Measurements from ENCODE around the gene UGT1A9. TPM values are rescaled to one million over a fixed set of nuclear protein-coding genes. Genes with fewer than 3 reads are reported as not detected.

Gene UGT1A9
- total and polyA plus RNA-seq, 4 donors, result 0.16 TPM; not detected in 3

- Histone ChIP-seq H3K27ac (ENCODE audit: low read depth, low read length) (no peak overlapping the region), H3K4me3 (ENCODE audit: low read depth, low read length) (no peak overlapping the region), H3K27me3 (ENCODE audit: control insufficient read depth, insufficient read depth, low read length) (no peaks in the 10 kb centered on the region), H3K36me3 (ENCODE audit: control insufficient read depth, insufficient read depth, low read length) (no peaks in the 10 kb centered on the region), H3K4me1 (ENCODE audit: control insufficient read depth, insufficient read depth, low read length) (peaks cover 5% of the 10 kb centered on the region), H3K9me3 (ENCODE audit: control insufficient read depth, insufficient read depth, low read length) (no peaks in the 10 kb centered on the region)
- 87% methylated on average over 3 of the region's 3 CpGs for WGBS (ENCODE audit: insufficient coverage)
- no peak for DNase-seq (ENCODE audit: low read depth in 4 of 6, low spot score in 6 of 6)
Observed at GRCh38 chr2:233817361-233817911, 145.7 kb downstream of the UGT1A9 start.

- 94% methylated on average over 11 of the region's 11 CpGs for WGBS (ENCODE audit: insufficient coverage)
Observed at GRCh38 chr2:233817995-233818638, 146.4 kb downstream of the UGT1A9 start.

GRCh38 chr2:233818639-233819621 lies 147.2 kb downstream of the UGT1A9 start:
- Histone ChIP-seq H3K36me3 (ENCODE audit: control insufficient read depth, insufficient read depth, low read length) (no peaks in the 10 kb centered on the region), H3K27me3 (ENCODE audit: control insufficient read depth, insufficient read depth, low read length) (no peaks in the 10 kb centered on the region), H3K4me3 (ENCODE audit: low read depth, low read length) (no peak overlapping the region), H3K9me3 (ENCODE audit: control insufficient read depth, insufficient read depth, low read length) (no peaks in the 10 kb centered on the region), H3K4me1 (ENCODE audit: control insufficient read depth, insufficient read depth, low read length) (peaks cover 5% of the 10 kb centered on the region), H3K27ac (ENCODE audit: low read depth, low read length) (no peak overlapping the region)
- WGBS (ENCODE audit: insufficient coverage), result 81% methylated on average over 12 of the region's 17 CpGs
- no peak for DNase-seq (ENCODE audit: low read depth in 4 of 6, low spot score in 6 of 6)

More at GRCh38 chr2:233817995-233818638, 146.4 kb downstream of the UGT1A9 start:
- no peaks in the 10 kb centered on the region for H3K36me3 ChIP-seq (ENCODE audit: control insufficient read depth, insufficient read depth, low read length)
- H3K27me3 ChIP-seq (ENCODE audit: control insufficient read depth, insufficient read depth, low read length), result no peaks in the 10 kb centered on the region
- no peak overlapping the region for H3K27ac ChIP-seq (ENCODE audit: low read depth, low read length)
- no peaks in the 10 kb centered on the region for H3K9me3 ChIP-seq (ENCODE audit: control insufficient read depth, insufficient read depth, low read length)
- no peak for DNase-seq (ENCODE audit: low read depth in 4 of 6, low spot score in 6 of 6)
- H3K4me3 ChIP-seq (ENCODE audit: low read depth, low read length), result no peak overlapping the region
- peaks cover 5% of the 10 kb centered on the region for H3K4me1 ChIP-seq (ENCODE audit: control insufficient read depth, insufficient read depth, low read length)

DNA sequence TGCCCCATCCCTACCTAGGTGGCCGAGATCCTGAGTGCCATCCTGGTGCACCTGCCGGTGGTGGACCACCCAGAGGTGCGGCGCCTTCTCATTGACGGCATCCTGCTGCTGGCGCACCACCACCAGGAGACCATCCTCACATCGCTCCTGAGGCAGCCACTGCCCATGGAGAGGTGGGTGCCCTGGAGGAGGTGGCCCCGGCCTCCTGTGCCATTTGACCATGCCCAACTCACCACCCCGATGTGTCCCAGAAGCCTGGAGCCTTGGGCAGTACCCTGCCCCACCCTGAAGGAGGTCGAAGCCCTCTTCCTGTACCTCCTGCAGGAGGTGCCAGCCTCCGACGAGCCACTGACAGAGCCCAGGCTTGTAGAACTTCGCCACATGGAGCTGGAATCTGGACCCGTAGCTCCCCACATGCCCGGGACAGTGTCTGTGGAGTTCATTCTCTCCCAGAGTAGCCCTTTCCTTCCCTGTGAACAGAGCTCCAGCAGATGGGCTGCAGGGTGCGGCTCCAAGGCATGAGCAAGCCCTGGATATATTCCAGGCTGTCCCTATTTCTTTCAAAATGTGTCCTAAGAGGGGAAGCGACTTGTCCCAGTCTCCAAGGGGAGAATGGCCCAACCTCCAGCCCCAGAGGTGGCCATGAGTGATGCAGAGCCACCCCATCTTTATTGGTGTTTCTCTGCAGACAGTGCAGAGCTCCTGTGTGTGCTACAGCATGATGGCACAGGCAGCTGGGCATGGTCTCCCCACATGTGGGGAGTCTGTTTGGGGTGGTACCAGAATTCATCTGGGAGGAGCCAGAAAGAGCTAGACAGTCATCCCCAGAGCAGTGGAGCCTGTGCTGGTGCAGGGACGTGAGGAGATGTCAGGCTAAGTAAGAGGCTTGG lies 148.4 kb downstream of the UGT1A9 start:
- no peak overlapping the region for H3K27ac ChIP-seq (ENCODE audit: low read depth, low read length)
- peaks cover 5% of the 10 kb centered on the region for H3K4me1 ChIP-seq (ENCODE audit: control insufficient read depth, insufficient read depth, low read length)
- no peak overlapping the region for H3K4me3 ChIP-seq (ENCODE audit: low read depth, low read length)
- H3K27me3 ChIP-seq (ENCODE audit: control insufficient read depth, insufficient read depth, low read length), result no peaks in the 10 kb centered on the region
- no peaks in the 10 kb centered on the region for H3K36me3 ChIP-seq (ENCODE audit: control insufficient read depth, insufficient read depth, low read length)
- no peak for DNase-seq (ENCODE audit: low read depth in 4 of 6, low spot score in 6 of 6)
- H3K9me3 ChIP-seq (ENCODE audit: control insufficient read depth, insufficient read depth, low read length), result no peaks in the 10 kb centered on the region
- 90% methylated on average over 16 of the region's 18 CpGs for WGBS (ENCODE audit: insufficient coverage)

- 61% methylated on average over 3 of the region's 6 CpGs for WGBS (ENCODE audit: insufficient coverage)
Observed at GRCh38 chr2:233820774-233821105, 149.0 kb downstream of the UGT1A9 start.

GRCh38 chr2:233821196-233821595 lies 149.5 kb downstream of the UGT1A9 start:
- no peaks in the 10 kb centered on the region for H3K9me3 ChIP-seq (ENCODE audit: control insufficient read depth, insufficient read depth, low read length)
- WGBS (ENCODE audit: insufficient coverage), result 100% methylated on average over 1 of the region's 3 CpGs
- H3K4me3 ChIP-seq (ENCODE audit: low read depth, low read length), result no peak overlapping the region
- H3K4me1 ChIP-seq (ENCODE audit: control insufficient read depth, insufficient read depth, low read length), result peaks cover 5% of the 10 kb centered on the region
- no peaks in the 10 kb centered on the region for H3K36me3 ChIP-seq (ENCODE audit: control insufficient read depth, insufficient read depth, low read length)
- no peaks in the 10 kb centered on the region for H3K27me3 ChIP-seq (ENCODE audit: control insufficient read depth, insufficient read depth, low read length)
- DNase-seq (ENCODE audit: low read depth in 4 of 6, low spot score in 6 of 6), result no peak
- no peak overlapping the region for H3K27ac ChIP-seq (ENCODE audit: low read depth, low read length)

More at GRCh38 chr2:233820774-233821105, 149.0 kb downstream of the UGT1A9 start:
- Histone ChIP-seq H3K9me3 (ENCODE audit: control insufficient read depth, insufficient read depth, low read length) (no peaks in the 10 kb centered on the region), H3K27me3 (ENCODE audit: control insufficient read depth, insufficient read depth, low read length) (no peaks in the 10 kb centered on the region), H3K4me1 (ENCODE audit: control insufficient read depth, insufficient read depth, low read length) (peaks cover 5% of the 10 kb centered on the region), H3K36me3 (ENCODE audit: control insufficient read depth, insufficient read depth, low read length) (no peaks in the 10 kb centered on the region), H3K4me3 (ENCODE audit: low read depth, low read length) (no peak overlapping the region), H3K27ac (ENCODE audit: low read depth, low read length) (no peak overlapping the region)
- no peak for DNase-seq (ENCODE audit: low read depth in 4 of 6, low spot score in 6 of 6)

- Histone ChIP-seq H3K4me3 (ENCODE audit: low read depth, low read length) (no peak overlapping the region), H3K9me3 (ENCODE audit: control insufficient read depth, insufficient read depth, low read length) (peaks cover 3% of the 10 kb centered on the region), H3K27ac (ENCODE audit: low read depth, low read length) (no peak overlapping the region), H3K36me3 (ENCODE audit: control insufficient read depth, insufficient read depth, low read length) (no peaks in the 10 kb centered on the region), H3K4me1 (ENCODE audit: control insufficient read depth, insufficient read depth, low read length) (peaks cover 1% of the 10 kb centered on the region), H3K27me3 (ENCODE audit: control insufficient read depth, insufficient read depth, low read length) (no peaks in the 10 kb centered on the region)
- DNase-seq (ENCODE audit: low read depth in 4 of 6, low spot score in 6 of 6), result no peak
- 92% methylated on average over 8 of the region's 8 CpGs for WGBS (ENCODE audit: insufficient coverage)
Observed at GRCh38 chr2:233821709-233822100, 150.0 kb downstream of the UGT1A9 start.

DNA sequence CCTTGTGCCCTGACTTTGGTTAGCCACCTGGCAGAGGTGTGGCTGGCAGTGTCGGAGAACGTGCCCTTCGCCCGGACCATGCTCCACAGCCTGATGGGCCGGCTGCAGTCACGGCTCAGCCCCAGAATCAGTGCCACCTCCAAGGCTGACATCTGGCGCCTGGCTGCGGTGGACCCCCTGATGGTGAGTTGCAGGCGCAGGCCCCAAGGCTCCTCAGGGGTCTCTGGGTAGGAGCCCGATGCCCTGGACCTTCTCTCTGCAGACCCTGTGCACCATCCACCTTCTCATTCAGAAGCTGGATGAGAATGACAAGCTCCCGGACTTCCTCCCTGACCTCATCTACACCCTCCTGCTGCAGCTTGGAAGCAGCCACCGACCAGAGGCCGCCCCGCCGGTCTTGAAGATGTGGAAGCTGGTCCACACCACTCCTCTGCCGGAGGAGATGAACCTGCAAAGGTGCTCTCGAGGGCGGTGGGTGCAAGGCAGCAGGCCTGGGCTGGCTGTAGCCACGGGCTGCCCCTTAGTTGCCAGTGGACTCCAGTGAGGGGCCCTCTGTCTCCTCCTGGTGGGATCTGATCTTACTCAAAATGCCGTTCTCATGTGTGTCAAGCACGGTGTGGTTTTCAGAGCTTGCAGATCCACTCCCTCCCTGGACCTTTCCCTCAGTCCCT lies 150.5 kb downstream of the UGT1A9 start:
- Histone ChIP-seq H3K4me3 (ENCODE audit: low read depth, low read length) (no peak overlapping the region), H3K36me3 (ENCODE audit: control insufficient read depth, insufficient read depth, low read length) (no peaks in the 10 kb centered on the region), H3K4me1 (ENCODE audit: control insufficient read depth, insufficient read depth, low read length) (no peaks in the 10 kb centered on the region), H3K27ac (ENCODE audit: low read depth, low read length) (no peak overlapping the region), H3K9me3 (ENCODE audit: control insufficient read depth, insufficient read depth, low read length) (peaks cover 3% of the 10 kb centered on the region), H3K27me3 (ENCODE audit: control insufficient read depth, insufficient read depth, low read length) (no peaks in the 10 kb centered on the region)
- DNase-seq (ENCODE audit: low read depth in 4 of 6, low spot score in 6 of 6), result no peak
- WGBS (ENCODE audit: insufficient coverage), result 94% methylated on average over 21 of the region's 21 CpGs
